Nephron (organoid): Measurements from ENCODE around the gene TRAPPC4.
A peak's percentile ranks its signal among the peaks of the same experiment; 100 is the strongest.

Source experiments
- H3K27ac Mint-ChIP-seq, 3 experiments: 2 replicates each; pipeline ENCODE4 v1.8.0; 2020; ENCODE audit warnings: mixed read lengths in 3 of 3, mild to moderate bottlenecking in 2 of 3, moderate library complexity in 1 of 3
- H3K27me3 Mint-ChIP-seq: 2 replicates; pipeline ENCODE4 v1.8.0; 2021; ENCODE audit warnings: low read depth, mild to moderate bottlenecking, moderate library complexity, mixed read lengths
- H3K36me3 Mint-ChIP-seq: 2 replicates; pipeline ENCODE4 v1.8.0; 2020; ENCODE audit warnings: low read depth, mixed read lengths
- H3K4me1 Mint-ChIP-seq: 2 replicates; pipeline ENCODE4 v1.8.0; 2020; ENCODE audit warnings: mixed read lengths
- H3K4me3 Mint-ChIP-seq, 3 experiments: 2 replicates each; pipeline ENCODE4 v1.8.0; 2020; ENCODE audit warnings: mild to moderate bottlenecking in 3 of 3, mixed read lengths in 3 of 3, moderate library complexity in 2 of 3
- H3K9me3 Mint-ChIP-seq: 2 replicates; pipeline ENCODE4 v1.8.0; 2020; ENCODE audit warnings: mixed read lengths
- TF ChIP-seq, protein P1 (sequence below), 3 experiments: fragments of 200-600 bp; sonication (generic); IDR thresholded peaks; one replicate each; pipeline ENCODE4 v1.5.0; 2021; ENCODE audit warnings: antibody characterized with exemption in 3 of 3; ENCODE audit not compliant: unreplicated experiment in 3 of 3

TRAPPC4 gene

GRCh38 chr11:118997627-118998387 lies 20.8 kb upstream of the TRAPPC4 start, which contains the start of gene CENATAC:
Gene CENATAC (plus strand): TSS chr11:118998138. CDS start chr11:118998198, 60 bp downstream.
- Mint-ChIP-seq H3K4me3 (peak within 1 kb of the TSS; percentile 89 to 99 (median 94)), H3K27ac (peak within 1 kb of the TSS; percentile 73 to 79 (median 78)), H3K36me3 (peaks cover 23% of the 10 kb centered on the region), H3K9me3 (no peaks in the 10 kb centered on the region), H3K27me3 (no peaks in the 10 kb centered on the region), H3K4me1 (peaks cover 23% of the 10 kb centered on the region)
- TF ChIP-seq, protein P1, sequence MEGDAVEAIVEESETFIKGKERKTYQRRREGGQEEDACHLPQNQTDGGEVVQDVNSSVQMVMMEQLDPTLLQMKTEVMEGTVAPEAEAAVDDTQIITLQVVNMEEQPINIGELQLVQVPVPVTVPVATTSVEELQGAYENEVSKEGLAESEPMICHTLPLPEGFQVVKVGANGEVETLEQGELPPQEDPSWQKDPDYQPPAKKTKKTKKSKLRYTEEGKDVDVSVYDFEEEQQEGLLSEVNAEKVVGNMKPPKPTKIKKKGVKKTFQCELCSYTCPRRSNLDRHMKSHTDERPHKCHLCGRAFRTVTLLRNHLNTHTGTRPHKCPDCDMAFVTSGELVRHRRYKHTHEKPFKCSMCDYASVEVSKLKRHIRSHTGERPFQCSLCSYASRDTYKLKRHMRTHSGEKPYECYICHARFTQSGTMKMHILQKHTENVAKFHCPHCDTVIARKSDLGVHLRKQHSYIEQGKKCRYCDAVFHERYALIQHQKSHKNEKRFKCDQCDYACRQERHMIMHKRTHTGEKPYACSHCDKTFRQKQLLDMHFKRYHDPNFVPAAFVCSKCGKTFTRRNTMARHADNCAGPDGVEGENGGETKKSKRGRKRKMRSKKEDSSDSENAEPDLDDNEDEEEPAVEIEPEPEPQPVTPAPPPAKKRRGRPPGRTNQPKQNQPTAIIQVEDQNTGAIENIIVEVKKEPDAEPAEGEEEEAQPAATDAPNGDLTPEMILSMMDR (IDR thresholded peaks at IDR 0.05; ENCODE audit: unreplicated experiment in 3 of 3), result peak in 1 of 3 experiments; percentile 13

DNA sequence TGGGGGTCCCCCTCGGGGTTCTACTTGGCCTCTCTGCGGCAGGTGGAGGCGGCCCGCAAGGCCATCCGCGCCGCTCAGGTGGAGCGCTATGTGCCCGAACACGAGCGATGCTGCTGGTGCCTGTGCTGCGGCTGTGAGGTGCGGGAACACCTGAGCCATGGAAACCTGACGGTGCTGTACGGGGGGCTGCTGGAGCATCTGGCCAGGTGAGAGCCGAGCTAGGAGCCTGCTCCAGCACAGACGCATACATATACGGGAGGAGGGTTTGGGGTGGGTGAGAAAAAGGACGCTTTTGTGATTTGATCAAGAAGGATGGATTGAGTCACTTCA lies 20.2 kb upstream of the TRAPPC4 start:
- Mint-ChIP-seq H3K27ac (peak overlapping the region in 2 of 3 experiments; percentile 73 to 79), H3K9me3 (no peaks in the 10 kb centered on the region), H3K4me3 (peak overlapping the region; percentile 89 to 99 (median 94)), H3K36me3 (peaks cover 25% of the 10 kb centered on the region), H3K27me3 (no peaks in the 10 kb centered on the region), H3K4me1 (peaks cover 23% of the 10 kb centered on the region)
- TF ChIP-seq, protein P1 (IDR thresholded peaks at IDR 0.05; ENCODE audit: unreplicated experiment in 3 of 3), result no peak

DNA sequence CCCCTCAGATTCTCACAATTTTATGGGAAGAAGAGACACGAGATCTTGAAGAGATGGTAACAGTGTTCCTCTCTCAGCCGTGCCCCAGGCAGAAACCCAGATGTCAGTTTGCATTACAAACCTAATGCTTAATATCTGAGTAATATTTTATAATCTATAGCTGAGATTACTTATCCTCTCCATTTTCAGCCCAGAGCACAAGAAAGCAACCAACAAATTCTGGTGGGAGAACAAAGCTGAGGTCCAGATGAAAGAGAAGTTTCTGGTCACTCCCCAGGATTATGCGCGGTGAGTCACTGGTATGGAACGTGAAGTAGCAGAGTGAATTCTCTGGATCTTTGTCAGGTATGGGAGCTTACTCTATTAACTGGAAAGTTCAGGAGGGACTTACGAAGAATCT lies 19.7 kb upstream of the TRAPPC4 start:
- H3K36me3 Mint-ChIP-seq, result peaks cover 26% of the 10 kb centered on the region
- H3K4me3 Mint-ChIP-seq, result peak overlapping the region; percentile 89 to 99 (median 94)
- H3K27me3 Mint-ChIP-seq, result no peaks in the 10 kb centered on the region

DNA sequence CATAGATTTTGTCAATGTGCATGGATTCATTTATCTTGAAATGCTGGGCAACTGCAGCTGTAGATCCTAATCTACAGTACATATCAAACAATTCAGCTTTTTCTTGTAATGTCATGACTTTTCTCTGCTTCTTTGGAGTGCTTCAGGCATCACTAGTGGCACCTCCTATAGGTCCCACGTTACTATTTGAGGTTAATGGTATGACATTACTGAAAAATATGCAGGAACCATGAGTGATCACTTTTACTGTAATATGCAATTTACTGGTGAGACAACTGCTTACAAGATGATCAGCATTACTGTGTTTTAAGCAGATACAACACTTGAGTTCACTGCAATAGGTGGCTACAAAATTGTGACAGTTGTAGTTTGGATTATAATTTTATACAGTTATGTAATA lies 17.7 kb upstream of the TRAPPC4 start:
- H3K4me1 Mint-ChIP-seq, result peaks cover 23% of the 10 kb centered on the region
- no peak overlapping the region for H3K27ac Mint-ChIP-seq
- H3K9me3 Mint-ChIP-seq, result no peaks in the 10 kb centered on the region
- no peaks in the 10 kb centered on the region for H3K27me3 Mint-ChIP-seq
- TF ChIP-seq, protein P1 (IDR thresholded peaks at IDR 0.05; ENCODE audit: unreplicated experiment in 3 of 3), result no peak
- peaks cover 30% of the 10 kb centered on the region for H3K36me3 Mint-ChIP-seq
- H3K4me3 Mint-ChIP-seq, result peak overlapping the region; percentile 52 to 64 (median 64)

More for the DNA sequence above, 19.7 kb upstream of the TRAPPC4 start:
- Mint-ChIP-seq H3K9me3 (no peaks in the 10 kb centered on the region), H3K27ac (peak overlapping the region; percentile 10 to 79 (median 73)), H3K4me1 (peaks cover 23% of the 10 kb centered on the region)
- TF ChIP-seq, protein P1 (IDR thresholded peaks at IDR 0.05; ENCODE audit: unreplicated experiment in 3 of 3), result no peak

GRCh38 chr11:119006656-119007055 lies 11.9 kb upstream of the TRAPPC4 start:
- Mint-ChIP-seq H3K4me3 (no peak overlapping the region), H3K27me3 (no peaks in the 10 kb centered on the region), H3K4me1 (no peaks in the 10 kb centered on the region), H3K36me3 (peaks cover 40% of the 10 kb centered on the region), H3K27ac (no peak overlapping the region), H3K9me3 (no peaks in the 10 kb centered on the region)
- TF ChIP-seq, protein P1 (IDR thresholded peaks at IDR 0.05; ENCODE audit: unreplicated experiment in 3 of 3), result no peak
